DND-41 (cell line): ENCODE results near the gene UBE3A.

ENCODE experiments used
- CTCF ChIP-seq: IDR thresholded peaks from 2 replicates; pipeline ENCODE4 v1.5.1; 2012; ENCODE audit warnings: borderline replicate concordance, low read length, moderate library complexity, mild to moderate bottlenecking; ENCODE audit not compliant: poor library complexity, severe bottlenecking; ENCODE audit errors: extremely low read depth
- EZH2 ChIP-seq: IDR thresholded peaks from 3 replicates; pipeline ENCODE4 v1.6.1; 2012; ENCODE audit warnings: borderline replicate concordance, low read depth, mild to moderate bottlenecking, moderate library complexity, low read length, inconsistent platforms; ENCODE audit not compliant: severe bottlenecking

GRCh38 chr15:25406846-25407245 lies 32.0 kb downstream of the UBE3A start:
- TF ChIP-seq EZH2 (no peak), CTCF (no peak)
